Panc1 (cell line): ENCODE data around the gene ACTA2. TPM values are rescaled to one million over a fixed set of nuclear protein-coding genes. Genes with fewer than 3 reads are reported as not detected.

Experiments
- ATAC-seq: fragments of 200-7000 bp; cut with Tn5 transposase; 2 replicates; pipeline ENCODE4 v1.9.1; 2020; ENCODE audit warnings: mild to moderate bottlenecking, moderate library complexity
- BruUV-seq: library from RNA; stranded (reverse); fragments of 400-500 nt; replicated peaks from 2 replicates; lab custom pipeline; 2021; lab: Mats Ljungman, UMichigan
- CTCF ChIA-PET: fragments of 300-600 bp; sonication (Branson Sonifier 250); formaldehyde crosslinking; loops from one replicate; lab custom pipeline; 2022; ENCODE audit warnings: antibody characterized with exemption; lab: Charles Lee
- POLR2A ChIA-PET: fragments of 300-600 bp; sonication (Branson Sonifier 250); formaldehyde crosslinking; loops from one replicate; lab custom pipeline; 2022; ENCODE audit warnings: antibody characterized with exemption; lab: Charles Lee
- DNase-seq: peaks from one replicate; pipeline ENCODE4 v3.0.0-alpha.2; 2010; ENCODE audit warnings: low read depth, low spot score
- H3K27ac ChIP-seq: 2 replicates; pipeline ENCODE4 v1.5.1; 2011; ENCODE audit warnings: mild to moderate bottlenecking, low read length, inconsistent platforms
- H3K27me3 ChIP-seq: fragments of 200-500 bp; sonication (Bioruptor generic); 2 replicates; pipeline ENCODE4 v1.6.0; 2014; ENCODE audit warnings: low read length, inconsistent platforms; ENCODE audit not compliant: control insufficient read depth, insufficient read depth
- H3K36me3 ChIP-seq: fragments of 200-500 bp; sonication (Bioruptor generic); 2 replicates; pipeline ENCODE4 v1.5.1; 2014; ENCODE audit warnings: inconsistent platforms, mild to moderate bottlenecking, low read length, moderate library complexity; ENCODE audit not compliant: control insufficient read depth, insufficient read depth
- H3K4me1 ChIP-seq: 2 replicates; pipeline ENCODE4 v1.5.1; 2011; ENCODE audit warnings: inconsistent platforms, mild to moderate bottlenecking, low read length, moderate library complexity; ENCODE audit not compliant: control insufficient read depth, insufficient read depth
- H3K4me3 ChIP-seq, 2 experiments: 2 replicates each; pipeline ENCODE4 v1.5.1; 2011 to 2012; ENCODE audit warnings: low read depth in 2 of 2, low read length in 2 of 2, mild to moderate bottlenecking in 2 of 2, inconsistent platforms in 1 of 2, moderate library complexity in 1 of 2
- H3K9me3 ChIP-seq: fragments of 200-500 bp; sonication (Bioruptor generic); 2 replicates; pipeline ENCODE4 v1.5.1; 2014; ENCODE audit warnings: low read depth, mild to moderate bottlenecking, inconsistent platforms, low read length, moderate library complexity; ENCODE audit not compliant: control insufficient read depth, insufficient read depth
- CTCF ChIP-seq: fragments of 450-650 bp; IDR thresholded peaks from 2 replicates; pipeline ENCODE4 v1.5.1; 2017; ENCODE audit warnings: mild to moderate bottlenecking
- POLR2AphosphoS5 ChIP-seq: IDR thresholded peaks from 2 replicates; pipeline ENCODE4 v1.6.1; 2012; ENCODE audit warnings: mild to moderate bottlenecking, low read depth, low read length, moderate library complexity
- REST ChIP-seq, 2 experiments: IDR thresholded peaks; 2 replicates each; pipeline ENCODE4 v1.6.1; 2011 to 2012; ENCODE audit warnings: low read depth in 2 of 2, control low read depth in 1 of 2, low read length in 1 of 2, mild to moderate bottlenecking in 1 of 2, moderate library complexity in 1 of 2; ENCODE audit not compliant: insufficient read depth in 1 of 2
- SIN3A ChIP-seq: IDR thresholded peaks from 2 replicates; pipeline ENCODE4 v1.6.1; 2012; ENCODE audit warnings: low read depth, mild to moderate bottlenecking, low read length, moderate library complexity, borderline replicate concordance; ENCODE audit not compliant: insufficient read depth
- TCF7L2 ChIP-seq: IDR thresholded peaks from 2 replicates; pipeline ENCODE4 v1.6.1; 2011; ENCODE audit warnings: mild to moderate bottlenecking, low read depth, low read length, inconsistent platforms
- in situ Hi-C: cut with HindIII; loops from 2 replicates; pipeline ENCODE4 v1.10.0; 2016; ENCODE audit warnings: low sequenced_read_pairs, low pct_unique_long_range_greater_than_20kb
- intact Hi-C: fragments of 100-400 bp; cut with micrococcal nuclease; formaldehyde crosslinking; loops from one replicate; pipeline ENCODE4 v1.10.0; 2022; ENCODE audit not compliant: unreplicated experiment
- total RNA-seq: library from RNA; stranded (reverse); gene quantifications from one replicate; pipeline ENCODE4 v1.2.1, GENCODE V29; 2021; ENCODE audit not compliant: unreplicated experiment

ACTA2 gene
- total RNA-seq, 1 experiment from 2014 or later: 4.7 TPM

GRCh38 chr10:88984525-88984924 lies 32.0 kb upstream of the ACTA2 start:
- in situ Hi-C loops (no loop called here), intact Hi-C loops (no loop called here)
- ATAC-seq (no peak), DNase-seq (no peak)
- H3K27me3 ChIP-seq: no peaks in the 10 kb centered on the region
- POLR2A ChIA-PET: no interaction called here
- no peaks in the 10 kb centered on the region for H3K36me3 ChIP-seq
- H3K27ac ChIP-seq: no peak overlapping the region
- H3K9me3 ChIP-seq: no peaks in the 10 kb centered on the region
- no TSS peak for BruUV-seq
- H3K4me3 ChIP-seq: no peak overlapping the region
- 0 out of 2 replicates have a peak, but pooled peaks cover under 1% of the 10 kb centered on the region for H3K4me1 ChIP-seq
- CTCF ChIA-PET: interaction anchor here (1.2 kb wide), 1 partner anchor 52 kb away, joined by 4 read pairs; no protein-coding TSS in a partner anchor
- TF ChIP-seq TCF7L2: no peak
- no peak for TF ChIP-seq REST (IDR thresholded peaks at IDR 0.05; ENCODE audit: insufficient read depth in 1 of 2, low read depth in 2 of 2, low read length in 1 of 2)
- TF ChIP-seq SIN3A: no peak

GRCh38 chr10:88983939-88984338 lies 31.4 kb upstream of the ACTA2 start:
- intact Hi-C loops: no loop called here

More at GRCh38 chr10:88983939-88984338, 31.4 kb upstream of the ACTA2 start:
- Histone ChIP-seq H3K4me1 (no peaks in the 10 kb centered on the region), H3K9me3 (no peaks in the 10 kb centered on the region), H3K4me3 (no peak overlapping the region), H3K27me3 (no peaks in the 10 kb centered on the region), H3K27ac (no peak overlapping the region), H3K36me3 (no peaks in the 10 kb centered on the region)
- in situ Hi-C loops: no loop called here
- TF ChIP-seq CTCF (no peak), SIN3A (no peak), REST (IDR thresholded peaks at IDR 0.05; ENCODE audit: insufficient read depth in 1 of 2, low read depth in 2 of 2, low read length in 1 of 2) (no peak), POLR2AphosphoS5 (no peak), TCF7L2 (no peak)
- BruUV-seq: no TSS peak
- ChIA-PET CTCF (interaction anchor here (1.2 kb wide), 1 partner anchor 52 kb away, joined by 4 read pairs; no protein-coding TSS in a partner anchor), POLR2A (no interaction called here)
- ATAC-seq: no peak
- no peak for DNase-seq
